ENCODE results near the gene LTBP4.
"Not testable (repeated sequence)": the region's sequence is repeated elsewhere in the genome, so short reads cannot be mapped to it uniquely, and the experiment has no call there.

Gene LTBP4

DNA sequence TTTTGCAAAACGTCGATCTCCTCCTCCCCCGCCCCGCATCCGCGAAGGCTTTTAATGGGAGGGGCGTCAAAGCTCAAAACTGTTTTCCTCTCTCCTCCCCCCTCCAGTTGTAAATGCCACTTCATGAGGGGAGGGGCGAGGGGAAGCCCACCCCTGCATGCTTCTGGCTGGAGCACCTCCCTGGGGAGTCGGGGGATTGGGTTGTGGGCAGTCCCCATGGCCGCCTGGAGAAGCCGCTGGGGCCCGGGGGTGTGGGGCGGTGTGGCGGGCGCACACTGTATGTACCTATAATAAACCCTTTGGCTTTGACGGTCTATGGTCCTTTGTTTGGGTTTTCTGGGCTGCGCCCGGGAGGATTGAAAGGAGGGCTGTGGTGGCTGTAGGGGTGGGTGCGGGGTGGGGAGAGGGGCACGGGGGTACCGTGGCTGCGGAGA lies 25.0 kb upstream of the LTBP4 start:
- no peak for DNase-seq

DNA sequence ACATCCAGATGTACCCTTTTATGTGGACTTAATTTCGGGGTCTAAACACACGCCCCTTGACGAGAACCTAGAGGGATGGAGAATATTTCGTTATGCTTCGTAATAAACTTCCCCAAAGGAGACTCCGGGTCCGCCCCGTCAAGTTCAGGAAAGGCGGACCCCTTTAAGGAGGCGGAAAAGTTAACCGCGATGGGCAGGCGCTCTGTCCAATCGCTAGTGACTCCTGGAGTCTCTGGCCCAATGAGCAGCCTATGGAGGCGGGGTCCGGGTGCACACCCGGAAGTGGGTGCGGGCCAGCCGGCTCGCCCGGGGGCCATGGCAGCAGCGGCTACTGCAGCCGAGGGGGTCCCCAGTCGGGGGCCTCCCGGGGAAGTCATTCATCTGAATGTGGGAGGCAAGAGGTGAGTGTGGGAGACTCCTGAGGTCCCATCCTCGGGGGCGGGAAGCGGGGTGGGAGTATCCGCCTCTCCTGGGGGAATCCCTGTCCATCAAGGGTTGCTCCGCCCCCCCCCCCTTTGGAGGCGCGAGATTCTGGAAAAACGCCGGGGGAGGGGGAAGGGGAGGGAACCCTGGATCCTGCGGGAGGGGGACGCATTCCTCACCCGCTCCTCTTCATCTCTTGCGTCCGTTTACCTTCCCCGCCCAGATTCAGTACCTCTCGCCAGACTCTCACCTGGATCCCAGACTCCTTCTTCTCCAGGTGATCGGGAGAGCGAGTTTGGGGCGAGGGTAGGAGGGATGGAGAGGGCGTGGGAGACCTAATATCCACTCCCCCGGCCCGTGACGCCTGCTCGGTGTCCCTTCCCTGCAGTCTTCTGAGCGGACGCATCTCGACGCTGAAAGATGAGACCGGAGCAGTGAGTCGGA lies 24.4 kb upstream of the LTBP4 start, which contains the start of gene SHKBP1:
Gene SHKBP1 (plus strand): TSS at position 289 of the 867 bp plus-strand sequence. CDS start 27 bp downstream, at position 316.
- peak; percentile 91 for DNase-seq

DNA sequence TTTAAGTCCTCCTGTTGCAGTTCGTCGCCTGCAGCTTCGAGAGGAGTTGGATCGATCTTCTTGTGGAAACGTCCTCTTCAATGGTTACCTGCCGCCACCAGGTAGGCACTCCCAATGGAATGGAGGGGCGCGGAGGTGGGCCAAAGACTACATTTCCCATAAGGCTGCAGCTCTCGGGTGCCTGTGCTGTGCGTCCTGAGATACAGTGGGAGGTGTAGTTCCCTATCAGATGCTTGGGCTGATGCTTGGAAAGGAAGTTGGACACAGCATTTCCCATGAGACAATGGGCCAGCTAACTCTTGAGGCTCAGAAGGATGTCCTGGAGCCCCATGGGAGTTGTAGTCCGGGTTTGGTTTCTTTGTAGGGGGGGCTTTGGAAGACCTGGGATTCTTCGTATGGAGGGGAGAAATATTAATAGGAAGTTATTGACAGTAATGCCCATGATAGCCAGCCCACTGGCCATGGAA lies 22.7 kb upstream of the LTBP4 start:
- DNase-seq: peak; percentile 43

GRCh38 chr19:40580619-40581018 lies 20.6 kb upstream of the LTBP4 start:
- no peak for DNase-seq

DNA sequence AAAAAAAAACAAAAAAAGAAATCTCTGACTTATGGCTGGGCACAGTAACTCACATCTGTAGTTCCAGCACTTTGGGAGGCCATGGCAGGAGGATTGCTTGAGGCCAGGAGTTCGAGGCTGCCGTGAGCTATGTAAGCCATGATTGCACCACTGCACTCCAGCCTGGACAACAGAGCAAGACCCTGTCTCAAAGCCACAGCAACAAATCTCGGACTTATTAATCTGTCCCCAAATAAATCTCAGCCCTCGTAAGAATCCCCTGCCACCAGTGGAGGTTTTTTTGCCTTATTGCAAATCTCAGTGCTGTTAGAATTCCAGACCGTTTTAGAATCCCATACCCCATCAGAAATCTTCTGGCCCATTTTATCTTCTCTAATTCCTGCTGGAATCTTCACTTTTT lies 19.6 kb upstream of the LTBP4 start:
- DNase-seq: no peak

GRCh38 chr19:40582467-40582866 lies 18.7 kb upstream of the LTBP4 start:
- DNase-seq: no peak

GRCh38 chr19:40583283-40583682 lies 17.9 kb upstream of the LTBP4 start:
- DNase-seq: no peak

- no peak for DNase-seq
Observed at GRCh38 chr19:40584007-40584406, 17.2 kb upstream of the LTBP4 start.

DNA sequence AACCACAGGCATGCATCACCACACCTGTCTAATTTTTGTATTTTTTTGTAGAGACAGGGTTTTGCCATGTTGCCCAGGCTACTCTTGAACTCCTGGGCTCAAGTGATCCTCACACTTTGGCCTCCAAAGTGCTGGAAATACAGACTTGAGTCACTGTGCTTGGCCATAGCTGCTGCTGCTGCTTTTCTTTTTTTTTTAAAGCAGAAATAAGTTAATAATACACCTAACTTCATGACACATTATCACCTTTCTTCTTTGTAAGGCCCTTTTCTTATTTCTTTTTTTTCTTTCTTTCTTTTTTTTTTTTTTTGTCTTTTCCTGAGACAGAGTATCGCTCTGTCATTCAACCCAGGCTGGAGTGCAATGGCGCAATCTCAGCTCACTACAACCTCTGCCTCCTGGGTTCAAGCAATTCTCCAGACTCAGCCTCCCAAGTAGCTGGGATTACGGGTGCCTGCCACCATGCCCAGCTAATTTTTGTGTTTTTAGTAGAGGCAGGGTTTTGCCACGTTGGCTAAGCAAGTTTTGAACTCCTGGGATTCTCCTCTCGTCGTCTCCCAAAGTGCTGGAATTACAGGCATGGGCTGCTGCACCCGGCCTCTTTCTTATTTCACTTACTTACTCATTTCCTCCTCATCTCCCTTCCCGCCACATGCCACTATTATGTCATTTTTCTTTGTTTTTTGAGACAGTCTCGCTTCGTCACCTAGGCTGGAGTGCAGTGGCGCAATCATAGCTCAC lies 15.8 kb upstream of the LTBP4 start:
- peak; percentile 46 for DNase-seq

DNA sequence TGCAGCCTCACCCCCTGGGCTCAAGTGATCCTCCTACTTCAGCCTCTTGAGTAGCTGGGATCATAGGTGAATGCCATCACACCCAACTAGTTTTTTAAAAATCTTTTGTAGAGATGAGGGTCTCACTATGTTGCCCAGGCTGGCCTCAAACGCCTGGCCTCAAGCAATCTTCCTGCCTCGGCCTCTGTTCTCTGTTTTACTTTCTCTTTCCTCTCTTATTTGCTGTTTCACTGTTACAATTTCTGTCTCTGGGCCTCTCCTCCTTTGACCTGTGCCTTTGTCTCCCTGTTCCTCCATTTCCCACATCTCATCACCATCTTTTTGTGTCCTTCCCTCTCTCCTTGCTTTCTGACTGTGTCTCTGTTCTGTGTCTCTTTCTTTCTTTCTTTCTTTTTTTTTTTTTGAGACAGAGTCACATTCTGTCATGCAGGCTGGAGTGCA lies 15.2 kb upstream of the LTBP4 start:
- DNase-seq: no peak

DNA sequence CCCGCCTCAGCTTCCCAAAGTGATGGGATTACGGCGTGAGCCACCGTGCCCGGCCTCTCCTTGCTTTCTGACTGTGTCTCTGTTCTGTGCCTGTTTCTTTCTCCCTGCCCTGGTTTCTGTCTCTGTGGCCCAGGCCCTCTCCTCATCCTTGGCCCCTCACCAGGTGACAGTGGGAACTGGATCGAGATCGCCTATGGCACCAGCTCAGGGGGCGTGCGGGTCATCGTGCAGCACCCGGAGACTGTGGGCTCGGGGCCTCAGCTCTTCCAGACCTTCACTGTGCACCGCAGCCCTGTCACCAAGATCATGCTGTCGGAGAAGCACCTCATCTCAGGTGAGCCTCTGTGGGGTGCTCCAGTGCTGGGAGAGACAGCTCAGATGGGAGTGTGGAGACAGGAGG lies 14.6 kb upstream of the LTBP4 start:
- DNase-seq: no peak

DNA sequence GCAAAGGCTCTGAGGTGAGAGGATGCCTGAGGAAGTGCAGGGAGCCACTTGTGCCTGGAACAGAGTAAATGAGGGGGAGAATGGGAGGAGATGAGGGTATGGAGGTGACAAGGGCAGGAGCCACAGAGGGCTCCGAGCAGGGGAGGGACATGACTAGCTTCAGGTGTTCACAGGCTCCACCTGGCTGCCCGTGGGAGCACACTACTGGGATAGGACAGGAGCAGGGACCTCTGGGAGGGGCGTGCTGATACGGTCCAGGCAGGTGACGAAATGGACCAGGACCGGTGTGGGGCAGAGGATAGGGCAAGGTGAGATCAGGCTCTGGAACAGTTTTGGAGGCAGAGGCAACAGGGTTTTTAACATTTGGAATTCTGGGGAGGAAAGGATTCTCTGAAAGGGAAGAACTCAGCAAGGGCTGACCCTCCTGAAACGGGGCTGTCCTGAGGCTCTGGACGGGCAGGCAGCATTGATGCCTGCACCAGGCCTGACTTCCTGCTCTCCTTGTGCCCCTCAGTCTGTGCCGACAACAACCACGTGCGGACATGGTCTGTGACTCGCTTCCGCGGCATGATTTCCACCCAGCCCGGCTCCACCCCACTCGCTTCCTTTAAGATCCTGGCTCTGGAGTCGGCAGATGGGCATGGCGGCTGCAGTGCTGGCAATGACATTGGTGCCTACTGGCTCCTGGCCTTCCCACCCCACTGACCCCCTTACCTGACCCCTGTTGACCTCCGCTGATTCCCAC lies 12.9 kb upstream of the LTBP4 start:
- no peak for DNase-seq

- DNase-seq: no peak
Observed at GRCh38 chr19:40588926-40589569, 12.1 kb upstream of the LTBP4 start.

GRCh38 chr19:40589591-40590429 lies 11.4 kb upstream of the LTBP4 start:
- no peak for DNase-seq

DNA sequence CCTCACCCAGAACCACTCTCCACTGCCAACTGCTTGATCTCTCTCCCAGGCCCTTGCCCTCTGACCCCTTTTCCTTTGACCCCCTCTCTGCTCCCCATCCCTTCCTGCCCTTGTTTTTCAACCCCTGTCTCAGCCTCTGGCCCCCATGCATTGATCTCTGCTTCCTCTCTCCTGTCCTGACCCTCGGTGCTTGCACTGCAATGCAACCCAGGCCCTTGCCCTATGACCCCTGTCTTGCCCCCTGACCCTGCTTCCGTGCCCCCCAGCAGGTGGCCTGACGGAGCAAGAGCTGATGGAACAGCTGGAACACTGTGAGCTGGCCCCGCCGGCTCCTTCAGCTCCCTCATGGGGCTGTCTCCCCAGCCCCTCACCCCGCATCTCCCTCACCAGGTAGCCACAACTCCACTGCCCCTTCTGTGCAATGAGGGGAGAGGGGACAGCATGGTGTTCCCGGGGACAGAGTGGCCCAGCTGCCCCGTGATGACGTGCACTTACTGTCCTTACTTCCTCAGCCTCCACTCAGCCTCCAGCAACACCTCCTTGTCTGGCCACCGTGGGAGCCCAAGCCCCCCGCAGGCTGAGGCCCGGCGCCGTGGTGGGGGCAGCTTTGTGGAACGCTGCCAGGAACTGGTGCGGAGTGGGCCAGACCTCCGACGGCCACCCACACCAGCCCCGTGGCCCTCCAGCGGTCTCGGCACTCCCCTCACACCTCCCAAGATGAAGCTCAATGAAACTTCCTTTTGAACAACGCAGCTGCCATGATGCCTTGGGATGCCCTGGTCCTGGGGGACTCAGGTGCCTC lies 10.5 kb upstream of the LTBP4 start:
- DNase-seq: no peak

DNA sequence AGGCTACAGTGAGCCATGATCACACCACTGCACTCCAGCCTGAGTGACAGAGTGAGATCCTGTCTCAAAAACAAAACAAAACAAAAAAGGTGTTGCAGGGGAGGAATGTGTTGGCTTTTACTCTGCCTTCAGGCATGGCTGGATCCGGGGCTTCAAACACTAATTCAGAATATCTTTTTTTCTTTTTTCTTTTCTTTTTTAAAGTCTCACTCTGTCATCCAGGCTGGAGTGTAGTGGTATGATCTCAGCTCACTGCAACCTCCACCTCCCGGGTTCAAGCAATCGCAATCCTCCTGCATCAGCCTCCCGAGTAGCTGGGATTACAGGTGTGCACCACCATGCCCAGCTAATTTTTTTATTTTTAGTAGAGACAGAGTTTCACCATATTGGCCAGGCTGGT lies 9.4 kb upstream of the LTBP4 start:
- DNase-seq: not testable (repeated sequence)

GRCh38 chr19:40592170-40592569 lies 9.0 kb upstream of the LTBP4 start:
- no peak for DNase-seq

DNA sequence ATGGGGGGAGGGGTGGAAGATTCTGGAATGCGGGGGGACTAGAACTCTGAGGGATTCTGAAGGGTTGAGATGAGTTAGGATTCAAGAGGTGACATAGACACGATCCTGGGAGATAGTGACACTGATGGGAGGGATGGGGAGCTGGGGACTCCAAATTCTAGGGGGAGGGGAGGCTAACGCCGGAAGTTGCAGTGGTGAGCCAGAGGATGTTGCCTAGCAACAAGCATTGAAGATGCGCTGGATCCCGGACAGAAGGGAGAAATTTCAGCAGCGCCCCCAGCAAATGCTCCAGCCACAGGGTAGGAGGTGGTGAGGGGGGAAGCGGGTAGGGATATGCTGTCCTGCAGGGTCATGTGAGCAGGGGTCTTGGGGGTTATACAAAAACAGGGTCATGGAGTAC lies 6.9 kb upstream of the LTBP4 start:
- no peak for DNase-seq

- DNase-seq: no peak
Observed at GRCh38 chr19:40594657-40595091, 6.5 kb upstream of the LTBP4 start.

- DNase-seq: peak; percentile 32
Observed at GRCh38 chr19:40596608-40597328, 4.4 kb upstream of the LTBP4 start.
